ENCODE measurements around the gene KLF8.
A peak's percentile ranks its signal among the peaks of the same experiment; 100 is the strongest.
"Not testable (repeated sequence)": the region's sequence is repeated elsewhere in the genome, so short reads cannot be mapped to it uniquely, and the experiment has no call there.

Gene KLF8

DNA sequence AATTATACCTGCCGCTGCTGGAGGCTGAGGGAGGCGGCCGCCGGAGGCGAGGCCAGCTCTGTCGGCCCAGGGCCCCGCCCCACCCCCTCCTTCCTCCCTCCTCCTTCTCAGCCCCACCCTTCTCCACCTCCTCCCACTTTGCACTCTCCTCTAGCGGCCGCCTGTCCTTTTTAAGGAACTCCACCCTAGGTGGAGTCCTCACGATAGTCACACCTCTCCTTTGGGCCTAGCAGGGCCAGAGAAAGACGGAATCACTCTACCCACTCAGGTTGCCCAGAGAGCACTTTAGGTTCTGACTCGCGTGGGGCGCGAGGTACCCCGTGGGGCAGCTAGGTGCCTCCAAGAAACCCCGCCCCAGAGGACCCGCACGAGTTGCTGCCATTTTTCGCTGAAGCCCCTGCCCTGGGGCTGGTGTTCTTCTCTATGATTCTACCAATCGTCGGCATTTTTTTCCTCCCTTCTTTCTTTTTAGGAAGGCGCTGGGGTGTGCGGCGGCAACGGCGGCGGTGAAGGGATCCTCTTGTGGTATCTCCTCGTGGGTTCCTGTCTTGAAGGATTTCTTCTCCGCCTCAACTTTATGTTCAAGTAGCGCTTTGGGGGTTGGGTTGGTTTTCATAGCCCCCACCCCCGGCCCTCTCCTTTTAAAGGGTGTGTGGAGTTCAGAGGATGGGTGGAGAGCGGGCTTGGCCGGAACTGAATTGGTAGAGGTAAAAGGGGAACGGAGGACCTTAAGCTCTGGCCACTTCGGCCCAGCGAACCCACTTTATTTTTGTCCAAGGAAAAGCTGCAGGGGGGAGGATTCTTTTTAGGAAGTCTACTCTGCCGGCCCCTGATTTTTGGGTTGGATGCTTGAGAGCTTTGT, at the start of gene KLF8:
KLF8 (plus strand) TSS at position 136 of the 862 bp plus-strand sequence. CDS start 979 bp downstream, outside the sequence.
- peak; percentile 15 for DNase-seq

DNA sequence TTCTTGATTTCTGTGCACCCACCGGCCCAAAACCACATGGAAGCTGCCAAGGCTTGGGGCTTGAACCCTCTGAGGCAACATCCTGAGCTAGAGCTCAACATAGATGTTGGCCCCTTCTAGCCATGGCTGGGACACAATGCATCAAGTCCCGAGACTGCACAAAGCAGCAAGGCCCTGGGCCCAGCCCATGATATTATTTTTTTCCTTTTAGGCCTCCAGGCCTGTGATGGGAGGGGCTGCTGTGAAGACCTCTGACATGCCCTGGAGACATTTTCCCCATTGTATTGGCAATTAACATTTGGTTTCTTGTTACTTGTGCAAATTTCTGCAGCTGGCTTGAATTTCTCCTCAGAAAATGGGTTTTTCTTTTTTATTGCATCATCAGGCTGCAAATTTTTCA, 25.2 kb upstream of the KLF8 start:
- DNase-seq, result not testable (repeated sequence)

DNA sequence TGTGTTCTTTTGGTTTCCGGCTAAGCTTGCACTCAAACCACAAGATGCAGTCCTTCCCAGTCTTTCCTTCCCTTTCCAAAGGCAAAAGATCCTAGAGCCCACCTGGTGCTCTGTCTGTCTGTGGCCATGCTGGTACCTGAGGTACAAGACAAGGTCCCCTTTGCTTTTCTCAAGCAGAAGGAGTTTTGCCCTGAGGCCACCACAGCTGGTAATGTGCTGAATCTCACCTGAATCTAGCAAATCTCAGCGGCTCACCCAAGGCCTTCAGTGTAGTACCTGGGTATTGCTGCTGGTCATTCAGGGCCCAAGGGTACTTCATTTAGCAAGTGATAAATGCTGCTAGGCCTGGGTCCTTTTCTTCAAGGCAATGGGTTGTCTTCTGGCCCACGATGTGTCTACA, 20.5 kb upstream of the KLF8 start:
- no peak for DNase-seq

DNA sequence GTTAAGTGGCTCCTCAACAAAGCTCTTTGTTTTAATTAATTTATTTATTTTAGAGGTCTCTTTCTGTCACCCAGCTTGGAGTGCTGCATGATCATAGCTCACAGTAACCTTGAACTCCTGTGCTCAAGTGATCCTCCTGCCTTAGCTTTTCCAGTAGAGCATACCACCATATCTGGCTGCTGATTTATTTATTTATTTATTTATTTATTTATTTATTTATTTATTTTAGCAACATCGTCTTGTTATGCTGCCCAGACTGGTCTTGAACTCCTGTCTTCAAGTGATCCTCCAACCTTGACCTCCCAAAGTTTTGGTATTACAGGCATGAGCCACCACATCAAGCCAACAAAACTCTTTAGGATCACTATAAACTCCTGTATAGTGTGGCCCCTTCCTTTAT, 15.8 kb upstream of the KLF8 start:
- no peak for DNase-seq

DNA sequence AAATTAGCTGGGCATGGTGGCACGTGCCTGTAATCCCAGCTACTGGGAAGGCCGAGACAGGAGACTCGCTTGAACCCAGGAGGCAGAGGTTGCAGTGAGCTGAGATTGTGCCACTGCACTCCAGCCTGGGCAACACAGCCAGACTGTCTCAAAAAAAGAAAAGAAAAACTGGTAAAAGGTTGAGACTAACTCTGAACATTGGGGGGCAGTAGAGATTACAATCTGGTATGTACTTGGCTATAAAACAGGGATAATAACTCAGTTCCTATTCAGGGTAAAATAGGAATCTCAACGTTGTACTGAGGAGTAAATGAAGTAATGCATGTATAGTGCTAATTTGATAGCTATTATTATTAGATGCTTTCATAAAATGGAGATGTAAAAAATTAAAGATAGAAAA, 12.5 kb upstream of the KLF8 start:
- no peak for DNase-seq

DNA sequence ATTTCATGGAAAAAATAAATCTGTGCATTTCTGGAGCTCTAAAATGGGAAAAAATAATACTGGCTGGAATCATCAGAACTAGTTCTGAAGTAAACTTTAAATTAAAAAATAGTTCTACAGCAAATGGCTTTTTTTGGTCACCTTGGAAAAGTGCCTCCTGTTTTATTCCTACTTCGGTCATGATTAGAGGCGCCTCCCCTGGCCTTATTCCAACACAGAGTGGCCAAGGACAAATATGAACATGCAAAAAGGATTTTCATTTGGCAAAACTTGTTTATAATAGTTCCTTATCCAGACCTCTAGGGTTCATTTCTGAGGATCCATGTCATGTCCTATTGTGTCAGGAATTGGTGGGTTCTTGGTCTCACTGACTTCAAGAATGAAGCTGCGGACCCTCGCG, 11.1 kb upstream of the KLF8 start:
- DNase-seq, result no peak

DNA sequence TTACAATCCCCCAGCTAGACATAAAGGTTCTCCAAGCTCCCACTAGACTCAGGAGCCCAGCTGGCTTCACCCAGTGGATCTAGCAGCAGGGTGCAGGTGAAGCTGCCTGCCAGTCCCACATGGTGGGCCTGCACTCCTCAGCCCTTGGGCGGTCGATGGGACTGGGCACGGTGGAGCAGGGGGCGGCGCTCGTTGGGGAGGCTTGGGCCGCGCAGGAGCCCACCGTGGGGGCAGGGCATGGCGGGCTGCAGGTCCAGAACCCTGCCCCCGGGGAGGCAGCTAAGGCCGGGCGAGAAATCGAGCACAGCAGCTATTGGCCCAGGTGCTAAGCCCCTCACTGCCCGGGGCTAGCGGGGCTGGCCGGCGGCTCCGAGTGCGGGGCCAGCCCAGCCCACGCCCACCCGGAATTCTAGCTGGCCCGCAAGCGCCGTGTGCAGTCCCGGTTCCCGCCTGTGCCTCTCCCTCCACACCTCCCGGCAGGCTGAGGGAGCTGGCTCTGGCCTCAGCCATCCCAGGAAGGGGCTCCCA, 9.6 kb upstream of the KLF8 start:
- no peak for DNase-seq

DNA sequence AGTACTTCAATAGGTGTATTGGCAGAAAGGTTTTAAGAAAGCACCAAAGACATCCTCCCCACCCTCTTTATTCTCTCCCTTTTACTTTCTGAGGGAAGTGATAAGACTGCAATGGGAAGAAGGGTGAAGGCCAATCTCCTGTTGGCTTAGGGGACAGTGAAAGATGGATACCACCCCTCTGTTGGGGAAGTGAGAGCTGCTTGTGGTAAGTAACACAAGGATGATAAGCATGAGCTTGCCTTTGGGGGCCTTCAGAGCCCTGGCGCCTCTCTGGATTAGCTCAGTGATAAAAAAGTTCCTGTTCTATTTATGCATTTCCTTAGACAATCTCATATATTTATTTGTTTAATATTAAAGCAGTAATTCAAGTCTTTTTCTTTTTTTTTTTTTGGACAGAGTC, 5.2 kb upstream of the KLF8 start:
- DNase-seq, result no peak

DNA sequence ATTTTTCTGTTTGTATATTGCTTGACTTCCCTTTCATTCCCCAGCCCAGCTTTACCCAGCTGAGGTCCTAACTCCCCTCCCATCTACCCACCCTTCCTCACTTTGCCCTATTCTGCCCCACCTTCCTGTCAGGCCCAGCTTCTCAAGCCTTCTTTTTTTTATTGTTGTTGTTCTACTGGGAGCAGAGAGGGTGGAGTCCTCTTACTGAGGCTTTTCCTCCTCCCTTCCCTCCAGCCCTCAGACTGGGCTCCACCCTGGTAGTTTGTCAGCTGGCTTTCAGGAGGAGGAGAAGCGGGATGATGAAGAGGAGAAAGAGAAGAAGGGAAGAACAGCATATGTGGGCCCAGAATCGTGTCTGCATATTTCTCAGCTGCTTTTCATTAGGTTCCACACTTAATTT, 3.2 kb upstream of the KLF8 start:
- no peak for DNase-seq

DNA sequence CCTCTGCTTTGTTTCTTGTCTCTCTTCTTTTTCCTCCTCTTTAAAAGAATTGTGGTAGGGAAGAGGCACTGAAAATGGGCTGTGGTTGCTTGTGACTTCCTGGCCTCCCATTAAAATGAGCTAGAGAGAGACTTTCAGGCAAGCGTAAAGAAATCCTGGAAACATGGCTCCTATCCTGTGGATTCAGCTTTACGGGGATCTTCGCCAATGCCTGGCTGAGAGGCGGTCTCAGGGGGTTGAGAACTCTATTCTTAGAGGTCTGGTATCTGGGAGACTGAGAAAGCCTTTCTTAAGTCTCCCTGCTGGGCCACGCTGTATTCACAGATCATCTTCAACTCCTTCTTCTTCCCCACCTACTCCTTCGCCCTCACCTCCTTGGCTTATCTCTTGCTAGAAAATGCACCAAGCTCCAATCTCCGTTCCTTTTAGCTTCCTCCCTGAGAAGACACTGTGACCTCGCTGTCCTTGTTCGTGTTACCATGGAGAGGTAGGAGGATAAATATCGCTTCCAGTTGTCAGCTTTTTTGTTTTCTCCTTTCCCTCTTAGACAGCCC, 542 bp upstream of the KLF8 start:
- DNase-seq, result peak; percentile 16

DNA sequence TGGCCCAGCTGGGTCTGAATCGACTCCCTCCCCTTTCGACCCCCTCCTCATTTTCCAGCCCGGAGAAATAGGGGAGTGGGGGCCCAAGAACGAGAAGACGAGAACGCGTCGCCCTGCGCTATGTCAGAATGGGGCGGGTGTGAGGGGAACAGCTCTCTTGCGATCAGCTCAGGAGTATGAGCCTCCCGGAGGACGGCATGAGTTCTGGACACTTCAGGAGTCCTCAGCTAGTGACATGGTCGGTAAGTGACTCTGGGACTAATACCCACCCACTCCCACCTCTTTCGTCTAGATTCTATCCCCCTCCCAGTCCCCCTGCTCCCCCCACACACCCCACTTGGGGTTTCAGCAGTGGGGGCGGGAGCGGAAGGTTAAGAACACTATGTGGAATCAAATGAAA, 944 bp downstream of the KLF8 start:
- DNase-seq, result no peak

DNA sequence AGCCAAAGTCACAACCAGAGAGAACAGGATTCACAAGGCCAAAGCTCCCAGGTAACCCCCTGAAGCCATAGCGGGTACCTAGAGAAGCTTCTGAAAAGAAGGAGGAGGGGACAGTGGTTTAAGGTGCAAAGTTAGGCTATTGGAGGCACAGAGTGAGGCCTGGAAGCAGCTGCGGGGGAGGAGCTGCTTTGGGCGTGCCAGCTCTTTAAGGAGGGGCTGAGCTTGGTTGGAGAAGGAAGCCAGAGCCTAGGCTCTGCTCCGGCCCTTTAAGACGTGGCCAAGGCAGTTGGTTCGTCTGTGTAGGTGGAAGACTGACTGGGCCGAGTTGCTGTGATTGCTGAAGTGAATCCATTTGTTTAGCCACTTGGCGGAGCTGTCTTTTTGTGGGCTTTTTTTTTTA, 1.5 kb downstream of the KLF8 start:
- peak; percentile 19 for DNase-seq

DNA sequence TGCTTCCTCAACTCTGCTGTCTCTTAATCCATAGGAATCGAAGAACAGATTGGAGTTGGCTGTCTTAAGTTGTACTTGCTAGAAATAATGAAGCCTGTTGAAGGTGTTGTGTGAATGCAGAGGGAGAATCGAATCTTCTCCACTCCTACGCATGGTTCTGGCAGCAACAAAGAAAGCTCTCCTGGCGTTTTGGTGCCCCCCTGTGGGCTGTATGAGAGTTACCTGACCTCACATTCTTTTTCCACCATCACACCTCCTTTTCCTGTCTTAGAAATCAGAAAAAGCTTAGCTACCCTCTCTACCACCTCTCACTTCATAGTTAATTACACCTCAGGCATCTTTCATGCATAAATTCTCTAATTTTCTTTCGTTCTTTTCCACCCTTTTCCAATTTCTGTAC, 16.3 kb downstream of the KLF8 start:
- peak; percentile 23 for DNase-seq

DNA sequence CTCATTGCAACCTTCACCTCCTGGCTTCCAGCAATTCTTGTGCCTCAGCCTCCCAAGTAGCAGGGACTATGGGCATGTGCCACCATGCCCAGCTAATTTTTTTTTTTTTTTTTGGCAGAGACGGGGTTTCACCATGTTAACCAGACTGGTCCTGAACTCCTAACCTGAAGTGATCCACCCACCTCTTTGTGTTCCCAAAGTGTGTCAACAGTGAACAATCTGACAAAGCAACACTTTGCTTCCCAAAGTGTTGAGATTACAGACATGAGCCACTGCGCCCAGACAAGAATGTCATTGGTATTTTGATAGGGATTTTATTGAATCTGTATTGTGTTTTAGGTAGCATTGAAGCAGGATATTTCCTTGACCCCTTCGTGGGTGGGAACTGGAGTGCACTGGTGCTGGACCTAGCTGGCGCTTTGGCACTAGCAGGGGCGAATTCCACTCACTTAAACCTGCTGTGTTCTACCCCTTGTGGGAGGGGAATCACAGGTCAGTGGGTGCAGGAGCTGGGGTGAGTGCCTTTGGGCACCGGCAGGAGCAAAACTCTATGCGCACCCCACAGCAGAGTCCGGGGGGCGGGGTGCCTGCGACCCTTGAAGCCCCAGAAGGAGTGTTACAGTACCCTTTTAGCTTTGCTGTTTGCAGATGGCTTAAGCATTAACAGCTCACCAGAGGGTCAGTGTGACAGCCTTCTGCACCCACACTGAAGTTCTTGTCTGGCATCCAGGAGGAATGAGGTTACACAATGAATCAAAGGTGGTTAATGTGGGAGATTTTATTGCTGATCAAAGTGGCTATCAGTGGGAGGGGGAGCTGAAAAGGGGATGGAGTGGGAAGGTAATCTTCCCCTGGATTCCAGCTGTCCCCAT, 21.9 kb downstream of the KLF8 start:
- DNase-seq, result no peak

DNA sequence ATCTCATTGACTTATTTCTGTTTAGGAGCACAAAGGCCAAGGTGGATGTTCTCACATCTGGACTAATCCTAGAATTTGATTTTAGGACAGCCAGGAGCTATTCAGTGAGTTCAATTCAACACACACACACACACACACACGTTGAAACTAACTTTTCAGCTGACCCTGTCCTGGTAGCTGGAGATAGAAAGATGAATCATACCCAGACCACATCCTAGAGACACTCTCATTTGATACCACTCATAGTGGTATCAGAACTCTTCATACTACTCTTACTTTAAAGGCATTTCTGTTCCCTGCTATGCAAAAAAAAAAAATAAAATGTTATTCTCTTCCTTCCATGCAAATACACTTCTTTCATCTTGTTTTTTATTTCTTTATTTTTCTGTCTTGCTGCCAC, 36.7 kb downstream of the KLF8 start:
- DNase-seq, result no peak

DNA sequence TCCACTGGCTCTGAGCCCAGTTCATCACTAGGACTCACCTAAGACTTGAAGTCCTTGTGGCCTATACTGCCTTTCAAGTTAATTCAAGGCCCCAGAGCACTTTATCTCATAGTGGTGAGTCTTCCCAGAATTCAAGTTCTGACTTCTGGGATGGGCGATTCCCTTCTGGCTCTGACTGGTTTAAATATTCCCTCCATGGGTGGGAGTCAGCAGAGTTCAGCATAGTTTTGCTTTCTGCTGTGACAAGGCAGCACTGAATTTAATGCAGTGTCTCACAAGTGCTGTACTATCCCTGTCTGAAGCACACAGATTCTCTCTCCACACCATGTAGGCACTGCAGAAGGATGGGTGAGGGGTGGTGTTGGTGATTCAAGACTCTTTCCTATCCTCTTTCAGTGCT, 46.5 kb downstream of the KLF8 start:
- no peak for DNase-seq

DNA sequence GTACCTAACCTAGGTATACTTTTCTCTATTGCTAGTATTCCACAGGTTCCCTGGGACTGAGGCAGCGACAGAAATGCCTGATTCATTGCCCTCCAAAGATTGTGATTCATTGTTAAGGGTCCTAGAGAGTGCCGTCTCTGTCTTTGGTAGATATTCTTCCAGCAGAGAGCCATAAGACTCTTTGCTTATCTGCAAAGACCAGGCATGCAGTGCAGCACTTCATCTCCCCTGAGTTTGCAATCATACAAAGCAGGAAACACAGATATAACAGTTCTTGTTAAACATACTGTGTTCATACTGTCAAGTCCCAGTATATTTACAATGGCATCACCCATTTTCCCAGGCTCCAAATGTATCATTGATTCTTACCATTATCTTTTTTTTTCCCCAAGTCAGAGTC, 47.7 kb downstream of the KLF8 start:
- DNase-seq, result no peak

DNA sequence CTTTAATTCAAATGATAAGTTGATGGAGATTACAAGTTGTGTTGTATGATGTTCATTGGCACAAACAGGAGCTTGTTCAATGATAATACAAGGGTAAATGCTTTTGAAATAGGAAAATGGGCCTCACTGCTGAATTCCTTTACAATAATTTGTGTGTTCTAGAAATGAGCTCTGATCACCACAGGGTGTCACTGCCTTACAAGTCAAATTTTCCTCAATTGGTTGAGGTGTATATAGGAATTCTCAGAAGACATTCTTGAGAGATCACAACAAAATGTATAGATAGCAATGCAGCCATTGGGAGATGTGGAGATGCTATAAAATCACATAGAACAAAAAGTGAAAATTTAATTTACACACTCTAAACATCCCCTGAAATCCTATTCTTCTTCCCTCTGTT, 49.6 kb downstream of the KLF8 start:
- DNase-seq, result no peak

DNA sequence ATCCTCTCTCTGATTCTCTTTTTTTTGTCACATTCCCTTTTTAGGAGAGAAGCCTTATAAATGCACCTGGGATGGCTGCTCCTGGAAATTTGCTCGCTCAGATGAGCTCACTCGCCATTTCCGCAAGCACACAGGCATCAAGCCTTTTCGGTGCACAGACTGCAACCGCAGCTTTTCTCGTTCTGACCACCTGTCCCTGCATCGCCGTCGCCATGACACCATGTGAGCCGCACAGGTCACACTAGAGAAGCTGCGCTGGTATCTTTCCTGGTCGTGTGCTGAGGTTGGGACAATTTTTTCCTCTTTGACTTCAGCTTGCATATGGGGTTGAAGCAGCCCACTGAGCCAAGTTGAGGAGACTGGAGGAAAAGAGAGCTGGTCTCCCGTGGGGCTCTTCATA, 52.1 kb downstream of the KLF8 start:
- no peak for DNase-seq

DNA sequence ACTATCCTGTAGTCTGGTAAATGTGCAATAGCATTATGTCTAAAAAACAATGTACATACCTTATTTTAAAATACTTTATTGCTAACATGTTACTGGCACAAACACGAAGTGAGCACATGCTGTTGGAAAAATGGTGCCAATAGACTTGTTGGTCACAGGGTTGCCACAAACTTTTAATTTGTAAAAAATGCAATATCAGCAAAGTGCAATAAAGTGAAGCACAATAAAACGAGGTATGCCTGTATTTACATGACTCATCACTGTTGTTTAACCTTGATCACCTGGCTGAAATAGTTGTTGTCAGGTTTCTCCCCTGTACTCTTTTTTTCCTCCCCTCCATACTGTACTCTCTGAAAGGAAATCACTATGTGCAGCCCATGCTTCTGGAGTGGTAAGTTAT, 56.5 kb downstream of the KLF8 start:
- DNase-seq, result no peak

DNA sequence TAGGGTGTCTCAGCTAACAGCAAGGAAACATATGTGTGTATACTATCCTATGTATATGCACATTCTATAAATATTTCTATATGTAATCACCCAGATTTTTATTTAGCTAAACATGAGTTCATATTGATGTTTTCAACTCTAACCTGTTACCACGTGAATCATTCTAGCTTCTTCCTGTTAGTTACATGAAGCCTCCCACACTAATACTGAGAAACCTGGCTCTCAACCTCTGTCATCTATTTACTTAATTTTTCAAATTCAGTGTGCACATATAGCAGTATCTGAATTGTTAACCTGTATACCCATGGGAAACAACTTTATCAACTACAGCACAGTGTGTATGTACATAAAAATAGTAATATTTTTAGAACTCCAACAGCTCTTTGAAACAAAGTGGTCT, 57.3 kb downstream of the KLF8 start:
- DNase-seq, result no peak

DNA sequence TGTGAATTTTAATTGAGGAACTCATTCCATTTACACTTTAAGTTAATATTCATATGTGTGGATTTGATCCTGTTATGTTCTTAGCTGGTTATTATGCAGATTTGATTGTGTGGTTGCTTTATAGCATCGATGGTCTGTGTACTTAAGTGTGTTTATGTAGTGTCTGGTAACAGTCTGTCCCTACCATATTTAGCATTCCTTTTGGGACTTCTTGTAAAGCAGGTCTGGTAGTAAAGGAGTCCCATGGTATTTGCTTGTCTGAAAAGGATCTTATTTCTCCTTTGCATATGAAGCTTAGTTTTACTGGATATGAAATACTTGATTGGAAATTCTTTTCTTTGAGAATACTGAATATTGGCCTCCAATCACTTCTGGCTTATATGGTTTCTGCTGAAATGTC, 76.6 kb downstream of the KLF8 start:
- no peak for DNase-seq

DNA sequence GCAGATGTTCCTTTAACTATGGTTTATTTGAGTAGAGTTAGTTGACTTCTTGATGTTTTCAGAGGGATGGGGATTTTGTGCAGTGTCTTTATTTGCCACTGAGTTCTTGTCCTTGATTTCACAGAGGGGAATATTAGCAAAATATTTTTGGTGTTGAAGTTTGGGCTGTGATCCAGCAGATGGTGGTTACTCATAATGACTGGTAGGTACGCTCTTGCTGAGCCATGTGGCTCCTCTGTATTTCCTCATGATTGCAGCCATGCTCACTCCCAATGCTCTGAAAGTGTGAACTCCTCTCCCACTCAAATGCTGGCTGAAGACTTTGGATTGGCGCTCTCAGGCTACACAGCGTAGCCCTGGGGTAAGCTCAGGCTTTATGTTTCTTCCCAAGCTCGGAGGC, 77.7 kb downstream of the KLF8 start:
- no peak for DNase-seq

DNA sequence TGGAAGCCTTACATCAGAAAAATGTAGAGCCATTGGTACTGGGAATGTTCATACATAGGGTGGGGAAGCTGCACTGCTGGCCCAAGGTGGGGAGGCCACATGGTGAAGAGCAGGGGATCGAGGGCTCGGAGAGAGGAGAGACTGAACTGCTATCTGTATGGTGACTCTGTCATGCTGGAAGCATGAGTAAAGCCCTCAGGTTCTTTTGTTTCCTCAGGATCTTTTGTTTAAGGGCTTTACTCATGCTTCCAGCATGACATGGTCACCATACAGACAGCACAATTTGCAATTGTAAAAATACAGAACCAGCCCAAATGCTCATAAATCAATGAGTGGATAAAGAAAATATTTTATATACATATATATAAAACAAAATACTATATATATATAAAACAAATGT, 78.4 kb downstream of the KLF8 start:
- no peak for DNase-seq

Measured in NCI-H2227 treated with DMSO at 0.1 percent for 48 hours (cell line).